Prostate gland (tissue), 2 donors: ENCODE results near the gene PLEKHG7. TPM values are rescaled to one million over a fixed set of nuclear protein-coding genes. Genes with fewer than 3 reads are reported as not detected.
"Not testable (repeated sequence)": the region's sequence is repeated elsewhere in the genome, so short reads cannot be mapped to it uniquely, and the experiment has no call there.

Source experiments
- DNase-seq: peaks from one replicate; pipeline ENCODE4 v3.0.0-alpha.2; 2019; ENCODE audit warnings: low spot score
- H3K27ac ChIP-seq, 2 donors: fragments of 200-600 bp; sonication (generic); 2 replicates each; pipeline ENCODE4 v1.5.1; 2017 to 2019
- H3K27me3 ChIP-seq: fragments of 200-600 bp; sonication (generic); replicated peaks from 2 replicates; pipeline ENCODE4 v1.5.1; 2019; ENCODE audit not compliant: insufficient read depth
- H3K36me3 ChIP-seq, 2 donors: fragments of 200-600 bp; sonication (generic); 1 replicate in 1 of 2; 2 replicates in 1 of 2; pipeline versions ENCODE4 v1.5.1 to v1.8.1; 2017 to 2019
- H3K4me1 ChIP-seq: fragments of 200-600 bp; sonication (generic); replicated peaks from 2 replicates; pipeline ENCODE4 v1.5.1; 2019
- H3K4me3 ChIP-seq, 2 donors: fragments of 200-600 bp; sonication (generic); 2 replicates each; pipeline ENCODE4 v1.5.1; 2017 to 2019
- H3K9me3 ChIP-seq: fragments of 200-600 bp; sonication (generic); 2 replicates; pipeline ENCODE4 v1.5.1; 2017
- POLR2A ChIP-seq: fragments of 450-650 bp; IDR thresholded peaks from one replicate; pipeline ENCODE4 v1.6.1; 2016; ENCODE audit warnings: antibody characterized with exemption, mild to moderate bottlenecking
- POLR2AphosphoS5 ChIP-seq: sonication (generic); formaldehyde crosslinking; IDR thresholded peaks from one replicate; pipeline ENCODE4 v1.6.1; 2017; ENCODE audit warnings: antibody characterized with exemption
- WGBS: methylation state at CpG from one replicate; pipeline ENCODE4 v1.1.5; 2018; 5-methylcytosine and 5-hydroxymethylcytosine counted together
- intact Hi-C: fragments of 100-400 bp; cut with DNase I; formaldehyde crosslinking; loops from one replicate; pipeline ENCODE4 v1.14.2; 2022
- total RNA-seq, 2 donors: library from RNA; depleted of rRNA; stranded (reverse); fragments of >200 nt; gene quantifications; one replicate each; pipeline ENCODE4 v1.1.0, GENCODE V29; 2016
- TF ChIP-seq, protein P1 (sequence below), 4 experiments: fragments of 200-600 bp in 2 of 4; fragments of 450-650 bp in 2 of 4; sonication (generic) in 2 of 4; IDR thresholded peaks; 1 replicate in 3 of 4; 2 replicates in 1 of 4; pipeline ENCODE4 v1.5.1; 2016 to 2019; ENCODE audit warnings: antibody characterized with exemption in 4 of 4, mild to moderate bottlenecking in 2 of 4, moderate library complexity in 2 of 4

The PLEKHG7 gene, protein sequence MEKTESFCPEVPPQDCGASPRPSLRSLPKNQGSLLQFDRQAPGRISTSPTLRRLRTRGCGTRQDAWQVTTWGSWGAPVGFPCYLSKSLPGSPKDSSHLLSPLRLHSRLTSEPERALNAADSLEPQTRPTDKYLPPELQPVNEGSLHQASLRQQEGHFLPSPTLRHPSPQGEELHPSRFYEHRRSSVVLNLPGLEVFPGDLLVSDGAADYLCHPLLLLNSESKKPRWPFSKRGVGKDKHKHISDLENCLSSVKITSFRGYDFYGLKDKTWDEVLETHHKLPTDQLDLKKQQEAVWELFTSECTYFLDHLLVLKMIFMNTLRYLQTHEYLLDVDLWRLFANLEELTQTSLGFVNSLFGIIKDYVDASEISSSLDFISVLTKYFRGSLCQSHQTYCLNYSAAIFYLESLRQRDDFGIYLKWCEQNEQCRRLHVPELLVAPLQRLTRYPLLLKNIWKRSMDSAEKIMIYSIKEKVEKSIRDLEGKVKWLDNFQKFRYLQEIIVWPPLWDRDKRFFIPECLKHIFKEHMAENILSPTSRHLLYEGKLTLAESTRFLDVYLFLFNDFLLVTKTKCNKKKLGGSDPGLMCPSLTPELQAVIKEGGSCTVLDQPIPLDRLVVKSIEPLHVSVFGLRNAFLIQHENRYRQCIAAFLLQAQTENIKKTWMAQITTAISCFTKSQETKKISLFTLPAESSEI
- total RNA-seq, result 1 to 10 TPM in 1 of 2 donors, under 1 TPM in 1; 0.50 to 1.4 TPM

DNA sequence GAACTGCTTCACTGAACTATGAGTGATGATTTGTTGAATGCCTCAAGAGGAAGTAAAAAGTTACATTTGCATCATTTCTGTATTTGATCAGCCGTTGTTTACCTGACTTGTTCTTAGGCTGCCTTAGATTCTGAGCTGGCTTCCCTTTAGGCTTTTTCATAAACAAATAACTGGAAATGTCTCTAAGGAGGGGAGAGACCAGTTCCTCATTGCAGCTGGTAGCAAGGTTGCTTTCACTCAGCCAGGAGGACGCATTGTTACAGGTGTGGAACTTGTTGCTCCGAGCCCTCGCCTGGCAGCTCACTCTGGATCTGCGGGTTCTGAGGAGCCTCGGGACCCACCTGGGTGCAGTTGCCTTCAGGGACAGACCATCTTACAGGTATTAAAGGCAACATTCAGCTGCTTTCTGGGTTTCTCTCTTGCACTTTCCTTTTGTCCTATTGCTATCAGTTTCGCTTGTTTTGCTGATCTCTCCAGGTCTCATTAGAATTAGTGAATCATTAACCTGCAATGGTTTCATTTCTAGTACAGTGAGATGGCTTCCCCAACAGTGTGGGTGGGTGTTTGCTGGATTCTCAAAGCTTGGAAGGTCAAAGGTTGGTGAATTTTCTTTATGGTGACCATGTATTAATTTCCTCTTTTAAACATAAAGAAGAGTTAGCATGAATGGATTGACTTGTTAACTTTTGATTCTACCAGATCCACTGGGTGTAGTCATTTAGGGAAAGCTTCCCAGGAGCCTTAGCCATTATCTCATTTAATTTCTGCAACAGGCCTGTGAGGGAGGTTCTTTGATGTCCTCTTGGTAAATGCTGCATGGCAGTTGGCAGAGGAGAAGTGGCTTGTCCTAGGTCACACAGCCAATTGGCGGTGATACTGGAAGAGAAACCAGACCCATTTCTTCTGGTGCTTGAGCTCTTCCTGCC is at the start of gene PLEKHG7:
PLEKHG7 (plus strand) TSS at position 236 of the 926 bp plus-strand sequence. CDS start 3,643 bp downstream, outside the sequence.
- no peak for DNase-seq
- intact Hi-C loops, result no loop called here
- 47% methylated on average over 8 of the region's 8 CpGs for WGBS
- Histone ChIP-seq H3K36me3 (no peaks in the 10 kb centered on the region), H3K4me3 (no peak within 1 kb of the TSS), H3K9me3 (no peaks in the 10 kb centered on the region), H3K27ac (no peak within 1 kb of the TSS), H3K27me3 (no peaks in the 10 kb centered on the region), H3K4me1 (no peaks in the 10 kb centered on the region)
- TF ChIP-seq, protein P1, sequence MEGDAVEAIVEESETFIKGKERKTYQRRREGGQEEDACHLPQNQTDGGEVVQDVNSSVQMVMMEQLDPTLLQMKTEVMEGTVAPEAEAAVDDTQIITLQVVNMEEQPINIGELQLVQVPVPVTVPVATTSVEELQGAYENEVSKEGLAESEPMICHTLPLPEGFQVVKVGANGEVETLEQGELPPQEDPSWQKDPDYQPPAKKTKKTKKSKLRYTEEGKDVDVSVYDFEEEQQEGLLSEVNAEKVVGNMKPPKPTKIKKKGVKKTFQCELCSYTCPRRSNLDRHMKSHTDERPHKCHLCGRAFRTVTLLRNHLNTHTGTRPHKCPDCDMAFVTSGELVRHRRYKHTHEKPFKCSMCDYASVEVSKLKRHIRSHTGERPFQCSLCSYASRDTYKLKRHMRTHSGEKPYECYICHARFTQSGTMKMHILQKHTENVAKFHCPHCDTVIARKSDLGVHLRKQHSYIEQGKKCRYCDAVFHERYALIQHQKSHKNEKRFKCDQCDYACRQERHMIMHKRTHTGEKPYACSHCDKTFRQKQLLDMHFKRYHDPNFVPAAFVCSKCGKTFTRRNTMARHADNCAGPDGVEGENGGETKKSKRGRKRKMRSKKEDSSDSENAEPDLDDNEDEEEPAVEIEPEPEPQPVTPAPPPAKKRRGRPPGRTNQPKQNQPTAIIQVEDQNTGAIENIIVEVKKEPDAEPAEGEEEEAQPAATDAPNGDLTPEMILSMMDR (IDR thresholded peaks at IDR 0.05), result no peak
- TF ChIP-seq POLR2A (no peak), POLR2AphosphoS5 (no peak)

DNA sequence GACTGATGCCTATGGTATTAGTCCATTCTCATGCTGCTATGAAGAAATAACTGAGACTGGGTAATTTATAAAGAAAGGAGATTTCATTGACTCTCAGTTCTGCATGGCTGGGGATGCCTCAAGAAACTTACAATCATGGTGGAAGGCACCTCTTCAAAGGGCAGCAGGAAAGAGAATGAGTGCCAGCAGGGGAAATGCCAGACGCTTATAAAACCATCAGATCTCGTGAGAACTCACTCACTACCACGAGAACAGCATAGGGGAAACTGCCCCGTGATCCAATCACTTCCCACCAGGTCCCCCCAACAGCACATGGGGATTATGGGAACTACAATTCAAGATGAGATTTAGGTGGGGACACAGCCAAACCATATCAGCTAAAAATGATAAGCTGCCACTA is 48.5 kb upstream of the PLEKHG7 start:
- not testable (repeated sequence) for H3K27me3 ChIP-seq, H3K27ac ChIP-seq, H3K9me3 ChIP-seq, H3K36me3 ChIP-seq, H3K4me1 ChIP-seq, H3K4me3 ChIP-seq, DNase-seq
- 84% methylated on average over 4 of the region's 4 CpGs for WGBS
- intact Hi-C loops, result loop anchor here (5.0 kb wide), 1 partner anchor 1292 kb away; no protein-coding TSS in a partner anchor

DNA sequence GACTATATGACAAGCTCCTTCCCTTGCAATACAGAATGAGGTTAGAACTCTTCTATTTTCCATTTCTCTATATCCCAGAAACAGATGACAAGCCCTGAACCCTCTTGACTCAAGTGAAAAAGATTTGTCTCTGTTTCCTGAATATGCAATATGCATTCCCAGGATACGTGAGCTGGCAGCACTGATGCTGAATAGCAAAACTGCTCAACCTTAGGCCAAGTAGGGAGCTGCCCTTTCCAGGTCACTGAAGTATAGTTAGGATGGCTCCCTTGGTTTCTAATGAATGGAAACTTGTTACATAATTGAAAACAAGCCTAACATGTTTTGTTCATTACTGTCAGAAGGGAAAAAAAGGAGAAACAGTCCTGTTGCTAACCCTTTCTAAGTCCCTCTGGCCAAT is 47.9 kb upstream of the PLEKHG7 start:
- no peak for DNase-seq
- intact Hi-C loops, result loop anchor here (5.0 kb wide), 1 partner anchor 1293 kb away; no protein-coding TSS in a partner anchor
- no peak overlapping the region for H3K27ac ChIP-seq

DNA sequence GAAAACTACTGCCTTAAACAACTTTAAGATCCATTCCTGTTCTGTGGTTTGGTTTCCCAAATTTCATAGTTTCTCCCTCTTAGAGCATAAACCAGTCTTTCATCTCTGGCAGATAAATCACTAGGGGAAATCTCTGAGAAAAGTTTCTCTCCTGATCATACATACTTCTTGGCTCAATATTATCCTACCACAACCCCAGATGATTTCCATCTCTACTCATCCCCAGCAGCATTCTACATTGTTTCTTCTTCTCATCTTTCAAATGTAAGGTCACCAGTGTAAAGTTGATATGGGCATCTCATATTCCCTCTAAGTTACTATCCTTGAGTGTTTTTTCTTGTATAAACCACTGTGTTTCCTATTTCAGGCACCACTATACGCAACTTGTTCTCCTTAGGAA is 45.9 kb upstream of the PLEKHG7 start:
- Histone ChIP-seq H3K4me3 (no peak overlapping the region), H3K27ac (no peak overlapping the region), H3K9me3 (no peaks in the 10 kb centered on the region), H3K4me1 (no peaks in the 10 kb centered on the region), H3K36me3 (no peaks in the 10 kb centered on the region), H3K27me3 (no peaks in the 10 kb centered on the region)
- DNase-seq, result no peak
- TF ChIP-seq, protein P1 (IDR thresholded peaks at IDR 0.05), result no peak
- TF ChIP-seq POLR2A, result no peak
- TF ChIP-seq POLR2AphosphoS5, result no peak
- intact Hi-C loops, result no loop called here
- WGBS, result 98% methylated on average over 1 of the region's 1 CpG

More for the DNA sequence above, 47.9 kb upstream of the PLEKHG7 start:
- Histone ChIP-seq H3K9me3 (no peaks in the 10 kb centered on the region), H3K27me3 (no peaks in the 10 kb centered on the region), H3K36me3 (no peaks in the 10 kb centered on the region), H3K4me1 (no peaks in the 10 kb centered on the region), H3K4me3 (no peak overlapping the region)
- 61% methylated on average over 1 of the region's 1 CpG for WGBS
- TF ChIP-seq POLR2AphosphoS5 (no peak), POLR2A (no peak)
- TF ChIP-seq, protein P1 (IDR thresholded peaks at IDR 0.05), result no peak

DNA sequence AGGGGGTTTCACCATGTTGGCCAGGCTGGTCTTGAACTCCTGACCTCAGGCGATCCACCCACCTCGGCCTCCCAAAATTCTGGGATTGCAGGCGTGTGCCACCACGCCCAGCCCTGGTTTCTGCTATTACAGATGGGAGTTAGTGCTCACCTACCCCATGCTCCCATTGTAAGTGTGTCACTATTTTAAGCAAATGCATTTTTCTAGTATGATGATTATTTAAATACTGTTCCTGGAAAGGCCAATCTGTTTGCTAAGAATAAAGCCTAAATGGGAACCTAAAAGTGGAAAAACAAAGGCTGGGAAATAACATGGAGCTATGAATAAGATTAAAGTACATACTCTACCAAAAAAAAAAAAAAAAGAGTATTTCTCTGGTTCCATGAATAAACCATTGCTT is 45.0 kb upstream of the PLEKHG7 start:
- H3K9me3 ChIP-seq, result no peaks in the 10 kb centered on the region
- intact Hi-C loops, result no loop called here
- WGBS, result 97% methylated on average over 4 of the region's 4 CpGs
- H3K36me3 ChIP-seq, result no peaks in the 10 kb centered on the region
- H3K27ac ChIP-seq, result no peak overlapping the region
- H3K27me3 ChIP-seq, result no peaks in the 10 kb centered on the region
- H3K4me3 ChIP-seq, result no peak overlapping the region
- no peak for TF ChIP-seq POLR2A
- no peak for TF ChIP-seq POLR2AphosphoS5
- TF ChIP-seq, protein P1 (IDR thresholded peaks at IDR 0.05), result no peak
- no peak for DNase-seq
- no peaks in the 10 kb centered on the region for H3K4me1 ChIP-seq
